Measurements from ENCODE around the gene CARMIL3. TPM values are rescaled to one million over a fixed set of nuclear protein-coding genes. Genes with fewer than 3 reads are reported as not detected.
A peak's percentile ranks its signal among the peaks of the same experiment; 100 is the strongest.

CARMIL3 gene
- total and polyA plus RNA-seq, 7 experiments from 2014 or later = 0.08 to 1.7 (median 0.27) TPM; not detected in 2

DNA sequence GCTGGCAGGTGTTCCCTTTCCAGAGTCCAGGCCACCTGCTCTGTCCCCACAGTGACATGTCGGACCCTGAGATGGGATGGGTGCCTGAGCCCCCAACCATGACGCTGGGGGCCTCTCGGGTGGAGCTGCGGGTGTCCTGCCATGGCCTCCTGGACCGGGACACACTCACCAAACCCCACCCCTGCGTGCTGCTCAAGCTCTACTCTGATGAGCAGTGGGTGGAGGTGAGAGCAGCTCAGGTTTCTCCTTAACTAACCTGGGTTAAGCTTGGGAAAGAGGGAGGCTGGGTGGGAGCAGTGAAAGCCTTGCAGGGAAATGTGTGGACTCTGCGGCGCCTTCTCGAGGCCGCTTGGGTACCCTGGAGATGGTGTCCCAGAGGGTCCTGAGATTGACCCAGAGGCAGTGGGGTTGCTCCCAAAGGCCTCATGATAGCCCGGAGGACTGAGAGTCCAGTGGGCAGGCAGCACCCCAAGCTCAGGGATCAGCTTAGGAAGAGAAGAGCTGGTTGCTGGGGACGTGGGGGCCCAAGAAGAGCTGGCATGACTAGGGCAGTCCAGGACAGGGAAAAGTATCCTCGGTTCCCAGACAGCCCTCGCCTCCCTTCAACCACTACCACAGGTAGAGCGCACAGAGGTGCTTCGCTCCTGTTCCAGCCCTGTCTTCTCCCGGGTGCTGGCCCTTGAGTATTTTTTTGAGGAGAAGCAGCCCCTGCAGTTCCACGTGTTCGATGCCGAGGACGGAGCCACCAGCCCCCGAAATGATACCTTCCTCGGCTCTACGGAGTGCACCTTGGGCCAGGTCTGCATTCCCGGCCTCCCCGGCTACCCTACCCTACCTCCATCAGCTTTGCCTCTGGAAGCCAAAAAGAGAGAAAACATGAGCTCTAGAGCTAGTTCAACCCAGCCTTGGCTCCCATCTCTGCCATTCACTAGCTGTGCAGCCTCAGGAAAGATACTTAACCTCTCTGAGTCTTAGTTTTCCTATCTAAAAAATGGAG is 21.4 kb downstream of the CARMIL3 start:
- ChIA-PET CTCF (interaction anchor here (0.6 to 1.8 kb wide), 5 partner anchors 15 to 1077 kb away, joined by 3 to 7 read pairs (median 5); partner anchors contain the start of gene PCK2), POLR2A (no interaction called here)
- peaks cover 0 to 8% (median 0%) of the 10 kb centered on the region in 7 donors for H3K4me1 Mint-ChIP-seq
- H3K27ac Mint-ChIP-seq = no peak overlapping the region
- Histone ChIP-seq H3K36me3 (ENCODE audit: control insufficient read depth in 2 of 3, insufficient read depth in 3 of 3, low read length in 3 of 3) (no peaks in the 10 kb centered on the region), H3K27me3 (ENCODE audit: control insufficient read depth in 2 of 2, insufficient read depth in 2 of 2, low read length in 2 of 2) (no peaks in the 10 kb centered on the region), H3K4me3 (ENCODE audit: low read length) (no peak overlapping the region), H3K4me1 (ENCODE audit: control insufficient read depth in 2 of 2, insufficient read depth in 2 of 2, low read length in 2 of 2) (no peaks in the 10 kb centered on the region), H3K27ac (ENCODE audit: low read depth, low read length) (no peak overlapping the region), H3K9me3 (ENCODE audit: control insufficient read depth in 2 of 3, low read length in 3 of 3) (no peaks in the 10 kb centered on the region)
- no peak overlapping the region for H3K4me3 Mint-ChIP-seq
- DNase-seq (no peak), ATAC-seq (no peak)
- no peaks in the 10 kb centered on the region for H3K9me3 Mint-ChIP-seq
- intact Hi-C loops (cut with micrococcal nuclease) = no loop called here
- peaks cover 0 to 13% (median 3%) of the 10 kb centered on the region in 5 donors for H3K27me3 Mint-ChIP-seq
- H3K36me3 Mint-ChIP-seq = no peaks in the 10 kb centered on the region

DNA sequence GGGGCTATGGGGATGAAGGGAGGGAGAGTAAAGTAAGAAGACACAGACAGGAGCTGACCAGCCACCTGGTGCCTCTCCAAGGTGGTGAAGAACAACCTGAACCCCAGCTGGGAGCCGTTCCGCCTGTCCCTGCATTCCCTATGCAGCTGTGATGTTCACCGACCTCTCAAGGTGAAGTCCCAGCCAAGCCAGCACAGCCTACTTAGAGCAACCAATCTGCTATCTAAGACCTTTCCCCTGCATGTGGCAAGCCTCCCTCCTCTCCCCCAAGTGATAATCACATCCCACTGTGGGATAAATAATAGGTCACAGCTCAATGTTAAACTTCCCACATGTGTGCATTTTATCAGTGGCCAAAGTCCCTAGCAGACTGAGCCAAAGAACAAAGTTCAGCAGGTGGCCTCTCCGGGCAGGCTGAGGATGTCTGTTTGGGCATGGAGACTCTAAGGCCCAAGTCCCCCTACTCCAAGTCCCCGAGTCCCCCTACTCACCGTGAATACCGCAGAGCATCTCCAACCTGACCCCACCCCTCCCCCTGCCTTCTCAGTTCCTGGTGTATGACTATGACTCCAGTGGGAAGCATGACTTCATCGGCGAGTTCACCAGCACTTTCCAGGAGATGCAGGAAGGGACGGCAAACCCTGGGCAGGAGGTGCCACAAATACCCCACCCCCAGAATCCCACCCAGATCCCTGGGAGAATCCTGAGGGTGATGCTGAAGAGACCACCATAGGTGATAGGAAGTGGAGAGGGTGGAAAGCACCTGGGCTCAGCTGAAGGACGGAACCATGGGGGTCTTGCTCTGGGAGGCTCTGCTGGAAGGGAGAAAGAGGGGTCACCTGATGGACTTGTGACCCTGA is 23.0 kb downstream of the CARMIL3 start:
- Mint-ChIP-seq H3K9me3 (no peaks in the 10 kb centered on the region), H3K36me3 (no peaks in the 10 kb centered on the region), H3K4me3 (peak overlapping the region in 1 of 10 donors; percentile 7), H3K27me3 (peaks cover 0 to 10% (median 8%) of the 10 kb centered on the region in 5 donors), H3K4me1 (peaks cover 0 to 9% (median 0%) of the 10 kb centered on the region in 7 donors), H3K27ac (no peak overlapping the region)
- no peak overlapping the region for H3K27ac ChIP-seq (ENCODE audit: low read depth, low read length)
- intact Hi-C loops (cut with micrococcal nuclease) = no loop called here
- H3K9me3 ChIP-seq (ENCODE audit: control insufficient read depth in 2 of 3, low read length in 3 of 3) = no peaks in the 10 kb centered on the region
- no peak overlapping the region for H3K4me3 ChIP-seq (ENCODE audit: low read length)
- no peaks in the 10 kb centered on the region for H3K4me1 ChIP-seq (ENCODE audit: control insufficient read depth in 2 of 2, insufficient read depth in 2 of 2, low read length in 2 of 2)
- ATAC-seq = no peak
- H3K36me3 ChIP-seq (ENCODE audit: control insufficient read depth in 2 of 3, insufficient read depth in 3 of 3, low read length in 3 of 3) = no peaks in the 10 kb centered on the region
- POLR2A ChIA-PET = interaction anchor here (0.7 kb wide), 1 partner anchor 8 kb away, joined by 3 read pairs; no protein-coding TSS in a partner anchor
- no peak for DNase-seq
- H3K27me3 ChIP-seq (ENCODE audit: control insufficient read depth in 2 of 2, insufficient read depth in 2 of 2, low read length in 2 of 2) = no peaks in the 10 kb centered on the region
- CTCF ChIA-PET = interaction anchor here (0.7 to 1.5 kb wide), 6 partner anchors 15 to 358 kb away, joined by 3 to 7 read pairs (median 4); partner anchors contain the start of gene PCK2

DNA sequence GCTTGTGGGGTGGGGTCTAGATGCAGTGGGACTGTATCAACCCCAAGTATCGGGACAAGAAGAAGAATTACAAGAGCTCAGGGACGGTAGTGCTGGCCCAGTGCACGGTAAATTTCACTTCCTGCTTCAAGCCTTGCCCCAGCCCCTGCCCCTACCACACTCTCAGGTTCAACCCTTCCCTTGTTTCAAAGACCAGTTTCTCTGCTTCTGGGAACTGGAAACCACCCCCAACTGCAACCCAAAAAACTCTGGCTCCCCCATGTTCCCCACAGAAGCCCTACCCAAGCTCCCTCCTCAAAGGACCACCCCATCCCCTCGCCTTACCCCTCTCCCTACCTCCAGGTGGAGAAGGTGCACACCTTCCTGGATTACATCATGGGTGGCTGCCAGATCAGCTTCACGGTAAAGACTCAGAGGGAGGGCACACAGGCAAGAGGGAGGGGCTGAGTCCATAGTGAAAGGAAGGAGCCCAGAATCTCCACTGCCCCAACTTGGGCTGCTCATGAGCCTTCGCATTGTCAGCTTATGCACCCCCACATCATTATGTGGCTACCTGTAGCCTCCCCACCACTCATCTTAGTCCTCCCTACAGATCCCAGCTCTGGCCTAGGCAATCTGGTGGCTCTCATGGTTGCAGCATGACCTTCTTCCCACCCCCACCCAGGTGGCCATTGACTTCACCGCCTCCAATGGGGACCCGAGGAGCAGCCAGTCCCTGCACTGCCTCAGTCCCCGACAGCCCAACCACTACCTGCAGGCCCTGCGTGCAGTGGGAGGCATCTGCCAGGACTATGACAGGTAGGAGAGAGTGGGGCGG is 23.9 kb downstream of the CARMIL3 start:
- Mint-ChIP-seq H3K27ac (no peak overlapping the region), H3K9me3 (no peaks in the 10 kb centered on the region)

DNA sequence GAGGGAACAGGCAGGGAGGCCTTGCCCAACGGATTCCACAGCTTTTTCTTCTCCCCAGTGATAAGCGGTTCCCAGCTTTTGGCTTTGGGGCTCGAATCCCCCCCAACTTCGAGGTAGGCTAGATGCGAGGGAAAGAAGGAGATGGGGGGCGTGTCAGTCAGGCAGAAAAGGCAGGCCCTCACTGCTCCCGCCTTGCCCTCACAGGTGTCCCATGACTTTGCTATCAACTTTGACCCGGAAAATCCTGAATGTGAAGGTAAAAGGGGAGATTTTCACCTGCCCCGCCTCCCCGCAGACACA is 24.4 kb downstream of the CARMIL3 start:
- H3K27me3 ChIP-seq (ENCODE audit: control insufficient read depth in 2 of 2, insufficient read depth in 2 of 2, low read length in 2 of 2) = no peaks in the 10 kb centered on the region
- H3K4me1 ChIP-seq (ENCODE audit: control insufficient read depth in 2 of 2, insufficient read depth in 2 of 2, low read length in 2 of 2) = peaks cover 7 to 9% of the 10 kb centered on the region in 2 donors
- peaks cover 8 to 21% (median 10%) of the 10 kb centered on the region in 7 donors for H3K4me1 Mint-ChIP-seq
- no peaks in the 10 kb centered on the region for H3K9me3 ChIP-seq (ENCODE audit: control insufficient read depth in 2 of 3, low read length in 3 of 3)
- ChIA-PET POLR2A (no interaction called here), CTCF (interaction anchor here (1.1 kb wide), 1 partner anchor 19 kb away, joined by 4 read pairs; no protein-coding TSS in a partner anchor)
- H3K36me3 ChIP-seq (ENCODE audit: control insufficient read depth in 2 of 3, insufficient read depth in 3 of 3, low read length in 3 of 3) = no peaks in the 10 kb centered on the region
- no peak overlapping the region for H3K4me3 ChIP-seq (ENCODE audit: low read length)
- no peak overlapping the region for H3K27ac Mint-ChIP-seq
- H3K4me3 Mint-ChIP-seq = no peak overlapping the region
- ATAC-seq (no peak), DNase-seq (no peak)
- H3K9me3 Mint-ChIP-seq = no peaks in the 10 kb centered on the region
- no peaks in the 10 kb centered on the region for H3K36me3 Mint-ChIP-seq
- peaks cover 0 to 6% (median 0%) of the 10 kb centered on the region in 5 donors for H3K27me3 Mint-ChIP-seq
- no peak overlapping the region for H3K27ac ChIP-seq (ENCODE audit: low read depth, low read length)
- intact Hi-C loops (cut with micrococcal nuclease) = no loop called here

More for the DNA sequence above, 23.9 kb downstream of the CARMIL3 start:
- Histone ChIP-seq H3K36me3 (ENCODE audit: control insufficient read depth in 2 of 3, insufficient read depth in 3 of 3, low read length in 3 of 3) (no peaks in the 10 kb centered on the region), H3K27ac (ENCODE audit: low read depth, low read length) (no peak overlapping the region), H3K4me1 (ENCODE audit: control insufficient read depth in 2 of 2, insufficient read depth in 2 of 2, low read length in 2 of 2) (peaks cover 5 to 6% of the 10 kb centered on the region in 2 donors), H3K4me3 (ENCODE audit: low read length) (no peak overlapping the region), H3K9me3 (ENCODE audit: control insufficient read depth in 2 of 3, low read length in 3 of 3) (no peaks in the 10 kb centered on the region), H3K27me3 (ENCODE audit: control insufficient read depth in 2 of 2, insufficient read depth in 2 of 2, low read length in 2 of 2) (no peaks in the 10 kb centered on the region)
- no peaks in the 10 kb centered on the region for H3K36me3 Mint-ChIP-seq
- ATAC-seq (no peak), DNase-seq (no peak)
- H3K4me1 Mint-ChIP-seq = peaks cover 6 to 18% (median 7%) of the 10 kb centered on the region in 7 donors
- ChIA-PET POLR2A (no interaction called here), CTCF (interaction anchor here (0.7 to 1.2 kb wide), 4 partner anchors 14 to 357 kb away, joined by 3 to 4 read pairs (median 4); no protein-coding TSS in a partner anchor)
- intact Hi-C loops (cut with micrococcal nuclease) = no loop called here
- peaks cover 0 to 6% (median 4%) of the 10 kb centered on the region in 5 donors for H3K27me3 Mint-ChIP-seq
- H3K4me3 Mint-ChIP-seq = peak overlapping the region in 1 of 10 donors; percentile 7

DNA sequence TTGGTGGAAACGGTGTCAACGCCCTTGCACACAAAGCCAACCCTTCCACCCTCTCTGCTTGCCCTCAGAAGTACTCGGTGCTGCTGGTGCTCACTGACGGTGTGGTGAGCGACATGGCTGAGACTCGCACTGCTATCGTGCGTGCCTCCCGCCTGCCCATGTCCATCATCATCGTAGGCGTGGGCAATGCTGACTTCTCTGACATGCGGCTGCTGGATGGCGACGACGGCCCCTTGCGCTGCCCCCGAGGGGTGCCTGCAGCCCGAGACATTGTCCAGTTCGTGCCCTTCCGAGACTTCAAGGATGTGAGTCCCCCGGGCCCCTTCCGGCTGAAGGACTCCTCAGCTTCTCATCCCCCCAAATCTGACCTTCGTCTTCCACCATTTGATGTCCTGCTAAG is 25.3 kb downstream of the CARMIL3 start:
- ATAC-seq (no peak), DNase-seq (no peak)
- H3K4me1 Mint-ChIP-seq = peaks cover 12 to 24% (median 14%) of the 10 kb centered on the region in 7 donors
- H3K4me3 Mint-ChIP-seq = no peak overlapping the region
- intact Hi-C loops (cut with micrococcal nuclease) = no loop called here
- Histone ChIP-seq H3K27me3 (ENCODE audit: control insufficient read depth in 2 of 2, insufficient read depth in 2 of 2, low read length in 2 of 2) (no peaks in the 10 kb centered on the region), H3K4me3 (ENCODE audit: low read length) (no peak overlapping the region), H3K9me3 (ENCODE audit: control insufficient read depth in 2 of 3, low read length in 3 of 3) (no peaks in the 10 kb centered on the region), H3K27ac (ENCODE audit: low read depth, low read length) (no peak overlapping the region), H3K36me3 (ENCODE audit: control insufficient read depth in 2 of 3, insufficient read depth in 3 of 3, low read length in 3 of 3) (no peaks in the 10 kb centered on the region), H3K4me1 (ENCODE audit: control insufficient read depth in 2 of 2, insufficient read depth in 2 of 2, low read length in 2 of 2) (peaks cover 7 to 14% of the 10 kb centered on the region in 2 donors)
- H3K27me3 Mint-ChIP-seq = peaks cover 0 to 8% (median 0%) of the 10 kb centered on the region in 5 donors
- no peaks in the 10 kb centered on the region for H3K36me3 Mint-ChIP-seq
- no peaks in the 10 kb centered on the region for H3K9me3 Mint-ChIP-seq
- H3K27ac Mint-ChIP-seq = no peak overlapping the region
- ChIA-PET CTCF (no interaction called here), POLR2A (no interaction called here)

DNA sequence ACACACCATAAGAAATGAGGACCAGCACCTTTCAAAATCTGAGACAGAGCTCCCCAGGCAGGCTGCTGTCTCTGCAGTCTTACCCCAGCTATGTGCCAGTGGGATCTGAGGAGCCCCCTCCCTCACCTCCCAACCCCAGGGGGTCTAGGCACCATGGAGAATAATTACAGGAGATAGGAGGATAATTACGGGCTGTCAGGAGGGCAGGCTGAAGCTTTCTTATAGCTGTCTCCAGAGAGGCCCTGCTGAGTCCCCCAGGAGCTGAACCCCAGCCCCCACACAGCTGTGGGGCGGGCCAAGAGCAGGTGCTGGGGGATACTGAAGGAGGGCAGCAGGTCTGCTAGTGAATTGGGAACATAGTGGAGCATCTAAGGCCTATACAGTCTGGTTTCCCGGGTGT is 26.3 kb downstream of the CARMIL3 start:
- Histone ChIP-seq H3K4me3 (ENCODE audit: low read length) (no peak overlapping the region), H3K36me3 (ENCODE audit: control insufficient read depth in 2 of 3, insufficient read depth in 3 of 3, low read length in 3 of 3) (no peaks in the 10 kb centered on the region), H3K27ac (ENCODE audit: low read depth, low read length) (no peak overlapping the region), H3K27me3 (ENCODE audit: control insufficient read depth in 2 of 2, insufficient read depth in 2 of 2, low read length in 2 of 2) (no peaks in the 10 kb centered on the region), H3K4me1 (ENCODE audit: control insufficient read depth in 2 of 2, insufficient read depth in 2 of 2, low read length in 2 of 2) (peaks cover 7 to 14% of the 10 kb centered on the region in 2 donors), H3K9me3 (ENCODE audit: control insufficient read depth in 2 of 3, low read length in 3 of 3) (no peaks in the 10 kb centered on the region)
- Mint-ChIP-seq H3K27ac (peak overlapping the region in 3 of 9 donors; percentile 23 to 62 (median 38)), H3K9me3 (no peaks in the 10 kb centered on the region), H3K4me1 (peaks cover 15 to 26% (median 17%) of the 10 kb centered on the region in 7 donors), H3K36me3 (no peaks in the 10 kb centered on the region), H3K4me3 (no peak overlapping the region), H3K27me3 (peaks cover 0 to 16% (median 0%) of the 10 kb centered on the region in 5 donors)
- intact Hi-C loops (cut with micrococcal nuclease) = no loop called here
- no peak for DNase-seq
- ATAC-seq = no peak
- ChIA-PET CTCF (interaction anchor here (6.2 kb wide), 1 partner anchor 13 kb away, joined by 49 read pairs; no protein-coding TSS in a partner anchor), POLR2A (no interaction called here)

Measured in naive thymus-derived CD4-positive, alpha-beta T cell (primary cell).